ENCODE results near the gene AKIP1. TPM values are rescaled to one million over a fixed set of nuclear protein-coding genes. Genes with fewer than 3 reads are reported as not detected.
A peak's percentile ranks its signal among the peaks of the same experiment; 100 is the strongest.

AKIP1 gene
- total RNA-seq, 2 donors from 2014 or later = 8.6 to 21.0 TPM

DNA sequence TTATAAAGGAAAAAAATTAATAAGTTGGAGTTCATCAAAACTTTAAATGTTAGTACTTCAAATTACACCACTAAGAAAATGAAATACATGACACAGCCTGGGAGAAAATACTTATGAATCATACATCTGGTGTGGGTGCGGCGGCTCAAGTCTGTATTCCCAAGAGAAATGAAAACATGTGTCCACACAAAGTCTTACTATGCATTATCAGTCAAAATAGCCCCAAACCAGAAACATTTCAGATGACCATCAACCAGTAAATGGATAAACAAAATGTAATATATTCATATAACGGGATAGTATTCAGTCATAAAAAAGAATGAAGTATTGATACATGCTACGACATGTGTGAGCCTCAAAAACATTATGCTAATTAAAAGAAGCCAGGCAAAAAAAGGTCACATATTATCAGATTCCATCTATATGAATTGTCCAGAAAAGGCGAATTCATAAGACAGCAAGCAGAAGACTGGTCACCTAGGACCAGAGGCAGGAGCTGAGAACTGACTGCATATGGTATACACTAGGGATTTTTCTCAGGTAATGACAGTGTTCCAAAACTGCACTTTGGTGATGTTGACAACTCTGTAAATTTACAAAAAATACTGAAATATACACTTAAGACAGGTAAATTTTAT, 5.3 kb upstream of the AKIP1 start:
- no peaks in the 10 kb centered on the region for H3K36me3 ChIP-seq (replicated peaks in 1 of 2; ENCODE audit: insufficient read depth in 1 of 2, low read depth in 2 of 2)
- WGBS, 2 donors = 77 to 86% methylated on average over 5 of the region's 5 CpGs
- peaks cover 11% of the 10 kb centered on the region for H3K4me1 ChIP-seq
- intact Hi-C loops (cut with DNase I) = no loop called here
- H3K4me3 ChIP-seq = no peak overlapping the region
- TF ChIP-seq, protein P1, sequence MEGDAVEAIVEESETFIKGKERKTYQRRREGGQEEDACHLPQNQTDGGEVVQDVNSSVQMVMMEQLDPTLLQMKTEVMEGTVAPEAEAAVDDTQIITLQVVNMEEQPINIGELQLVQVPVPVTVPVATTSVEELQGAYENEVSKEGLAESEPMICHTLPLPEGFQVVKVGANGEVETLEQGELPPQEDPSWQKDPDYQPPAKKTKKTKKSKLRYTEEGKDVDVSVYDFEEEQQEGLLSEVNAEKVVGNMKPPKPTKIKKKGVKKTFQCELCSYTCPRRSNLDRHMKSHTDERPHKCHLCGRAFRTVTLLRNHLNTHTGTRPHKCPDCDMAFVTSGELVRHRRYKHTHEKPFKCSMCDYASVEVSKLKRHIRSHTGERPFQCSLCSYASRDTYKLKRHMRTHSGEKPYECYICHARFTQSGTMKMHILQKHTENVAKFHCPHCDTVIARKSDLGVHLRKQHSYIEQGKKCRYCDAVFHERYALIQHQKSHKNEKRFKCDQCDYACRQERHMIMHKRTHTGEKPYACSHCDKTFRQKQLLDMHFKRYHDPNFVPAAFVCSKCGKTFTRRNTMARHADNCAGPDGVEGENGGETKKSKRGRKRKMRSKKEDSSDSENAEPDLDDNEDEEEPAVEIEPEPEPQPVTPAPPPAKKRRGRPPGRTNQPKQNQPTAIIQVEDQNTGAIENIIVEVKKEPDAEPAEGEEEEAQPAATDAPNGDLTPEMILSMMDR (IDR thresholded peaks at IDR 0.05) = no peak
- TF ChIP-seq POLR2A (IDR thresholded peaks at IDR 0.05) = no peak
- DNase-seq (no peak), ATAC-seq (no peak)
- H3K27me3 ChIP-seq = no peaks in the 10 kb centered on the region
- no peak overlapping the region for H3K27ac ChIP-seq
- no peaks in the 10 kb centered on the region for H3K9me3 ChIP-seq

DNA sequence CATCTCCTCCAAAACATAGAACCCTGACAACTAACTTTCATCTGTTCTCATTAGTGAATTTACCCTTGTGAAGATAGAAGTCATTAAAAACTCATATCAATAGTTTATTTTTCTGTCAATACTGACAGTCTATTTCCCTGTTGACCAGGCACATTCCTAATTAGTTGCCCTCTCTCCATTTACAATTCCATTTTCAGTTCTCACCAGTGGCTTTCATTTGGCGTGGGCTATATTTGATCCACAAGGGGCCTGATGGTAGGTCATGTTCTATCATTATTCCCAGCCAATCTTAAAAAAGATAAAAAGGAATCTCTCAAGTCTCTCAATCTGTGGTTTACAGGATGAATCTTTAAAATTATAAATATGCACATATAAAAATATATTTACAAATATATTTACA, 3.9 kb upstream of the AKIP1 start:
- H3K9me3 ChIP-seq = no peaks in the 10 kb centered on the region
- no peak for ATAC-seq
- 68 to 76% methylated on average over 1 of the region's 1 CpG for WGBS, 2 donors

DNA sequence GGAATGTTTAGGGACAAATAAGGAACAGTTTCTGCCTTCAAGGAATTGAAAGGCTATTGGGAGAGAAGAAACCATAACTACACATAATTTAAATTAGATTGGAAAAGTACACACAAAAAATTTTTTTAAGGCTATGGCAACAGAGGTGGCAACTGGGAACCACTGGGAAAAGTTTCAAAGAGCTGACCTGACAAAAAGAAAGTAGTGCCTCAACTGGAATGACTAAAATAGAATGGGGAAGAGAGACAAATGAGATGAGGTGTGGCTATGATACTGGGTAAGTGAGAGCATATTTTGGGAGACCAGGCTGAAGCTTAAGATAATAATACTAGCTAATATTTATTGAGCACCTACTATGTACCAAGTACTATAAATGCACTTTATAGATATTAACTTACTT, 2.9 kb upstream of the AKIP1 start:
- no peaks in the 10 kb centered on the region for H3K9me3 ChIP-seq
- no peaks in the 10 kb centered on the region for H3K36me3 ChIP-seq (replicated peaks in 1 of 2; ENCODE audit: insufficient read depth in 1 of 2, low read depth in 2 of 2)
- TF ChIP-seq, protein P1 (IDR thresholded peaks at IDR 0.05) = no peak
- no peak for TF ChIP-seq POLR2A (IDR thresholded peaks at IDR 0.05)
- no peaks in the 10 kb centered on the region for H3K27me3 ChIP-seq
- no peak overlapping the region for H3K27ac ChIP-seq
- H3K4me1 ChIP-seq = peaks cover 19% of the 10 kb centered on the region
- DNase-seq (no peak), ATAC-seq (no peak)
- intact Hi-C loops (cut with DNase I) = no loop called here
- H3K4me3 ChIP-seq = no peak overlapping the region

More for the DNA sequence above, 3.9 kb upstream of the AKIP1 start:
- no peaks in the 10 kb centered on the region for H3K36me3 ChIP-seq (replicated peaks in 1 of 2; ENCODE audit: insufficient read depth in 1 of 2, low read depth in 2 of 2)
- H3K4me3 ChIP-seq = no peak overlapping the region
- H3K27ac ChIP-seq = no peak overlapping the region
- intact Hi-C loops (cut with DNase I) = no loop called here
- peaks cover 15% of the 10 kb centered on the region for H3K4me1 ChIP-seq
- TF ChIP-seq, protein P1 (IDR thresholded peaks at IDR 0.05) = no peak
- no peak for TF ChIP-seq POLR2A (IDR thresholded peaks at IDR 0.05)
- DNase-seq = no peak
- H3K27me3 ChIP-seq = no peaks in the 10 kb centered on the region

DNA sequence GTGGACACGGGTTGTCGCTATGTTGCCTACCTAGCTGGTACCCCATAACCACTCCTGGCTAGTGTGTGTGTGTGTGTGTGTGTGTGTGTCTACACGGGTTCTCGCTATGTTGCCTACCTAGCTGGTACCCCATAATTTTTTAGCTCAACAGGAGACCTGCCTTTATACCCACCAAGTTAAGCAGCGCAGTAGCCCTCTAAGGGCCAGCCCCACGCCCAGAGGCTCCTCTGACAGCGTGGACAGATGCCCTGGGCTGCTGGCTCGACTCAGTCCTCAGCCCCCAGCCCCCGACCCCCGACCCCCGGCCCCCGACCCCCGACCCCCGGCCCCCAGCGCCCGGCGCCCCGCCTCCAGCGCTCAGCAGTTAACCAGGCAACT, 351 bp upstream of the AKIP1 start:
- TF ChIP-seq, protein P1 (IDR thresholded peaks at IDR 0.05) = no peak
- TF ChIP-seq POLR2A (IDR thresholded peaks at IDR 0.05) = no peak

More for the DNA sequence above, 351 bp upstream of the AKIP1 start:
- WGBS, 2 donors = 0 to 2% methylated on average over 1 to 19 of the region's 19 CpGs
- Histone ChIP-seq H3K36me3 (replicated peaks in 1 of 2; ENCODE audit: insufficient read depth in 1 of 2, low read depth in 2 of 2) (peaks cover 0 to 1% of the 10 kb centered on the region in 2 donors), H3K27ac (peak overlapping the region in 1 of 4 donors; percentile 51), H3K27me3 (no peaks in the 10 kb centered on the region), H3K4me1 (peaks cover 33% of the 10 kb centered on the region), H3K4me3 (peak overlapping the region; percentile 46 to 69), H3K9me3 (no peaks in the 10 kb centered on the region)
- intact Hi-C loops (cut with DNase I) = no loop called here
- peak; percentile 18 for ATAC-seq
- no peak for DNase-seq
